Astrocyte of the spinal cord (primary cell): Measurements from ENCODE around the gene GUCY2C.

Experiments
- DNase-seq: peaks from one replicate; pipeline ENCODE4 v3.0.0; 2011; ENCODE audit warnings: low read depth, low spot score
- H3K4me3 ChIP-seq: 2 replicates; pipeline ENCODE4 v1.5.1; 2011; ENCODE audit warnings: low read depth, mild to moderate bottlenecking, low read length, moderate library complexity
- CTCF ChIP-seq: IDR thresholded peaks from 2 replicates; pipeline ENCODE4 v1.5.1; 2012; ENCODE audit warnings: low read depth, mild to moderate bottlenecking, low read length, inconsistent platforms
- in situ Hi-C: cut with HindIII; loops from 2 replicates; pipeline ENCODE4 v1.10.0; 2017; ENCODE audit warnings: low sequenced_read_pairs

Gene GUCY2C

GRCh38 chr12:14654842-14655241 is 41.6 kb downstream of the GUCY2C start:
- no peak for DNase-seq
- no peak overlapping the region for H3K4me3 ChIP-seq
- TF ChIP-seq CTCF: no peak
- in situ Hi-C loops: no loop called here

GRCh38 chr12:14654416-14654815 is 42.0 kb downstream of the GUCY2C start:
- no peak overlapping the region for H3K4me3 ChIP-seq
- TF ChIP-seq CTCF: no peak
- no peak for DNase-seq
- in situ Hi-C loops: no loop called here

GRCh38 chr12:14652483-14652882 is 43.9 kb downstream of the GUCY2C start:
- TF ChIP-seq CTCF: no peak
- in situ Hi-C loops: no loop called here
- H3K4me3 ChIP-seq: no peak overlapping the region
- no peak for DNase-seq

GRCh38 chr12:14651371-14651770 is 45.0 kb downstream of the GUCY2C start:
- in situ Hi-C loops: no loop called here
- no peak overlapping the region for H3K4me3 ChIP-seq
- no peak for DNase-seq
- TF ChIP-seq CTCF: no peak

GRCh38 chr12:14650789-14651188 is 45.6 kb downstream of the GUCY2C start:
- DNase-seq: no peak
- H3K4me3 ChIP-seq: no peak overlapping the region
- in situ Hi-C loops: no loop called here
- TF ChIP-seq CTCF: no peak

GRCh38 chr12:14647028-14647750 is 49.2 kb downstream of the GUCY2C start:
- TF ChIP-seq CTCF: no peak
- H3K4me3 ChIP-seq: no peak overlapping the region
- no peak for DNase-seq
- in situ Hi-C loops: no loop called here

GRCh38 chr12:14643251-14643650 is 53.1 kb downstream of the GUCY2C start:
- no peak overlapping the region for H3K4me3 ChIP-seq
- TF ChIP-seq CTCF: no peak
- in situ Hi-C loops: no loop called here
- no peak for DNase-seq
